ENCODE results near the gene ECHS1.
"Not testable (repeated sequence)": the region's sequence is repeated elsewhere in the genome, so short reads cannot be mapped to it uniquely, and the experiment has no call there.

Gene ECHS1

GRCh38 chr10:133397938-133398337, 24.8 kb upstream of the ECHS1 start:
- no peak for DNase-seq

GRCh38 chr10:133396035-133396624, 23.0 kb upstream of the ECHS1 start:
- DNase-seq = no peak

DNA sequence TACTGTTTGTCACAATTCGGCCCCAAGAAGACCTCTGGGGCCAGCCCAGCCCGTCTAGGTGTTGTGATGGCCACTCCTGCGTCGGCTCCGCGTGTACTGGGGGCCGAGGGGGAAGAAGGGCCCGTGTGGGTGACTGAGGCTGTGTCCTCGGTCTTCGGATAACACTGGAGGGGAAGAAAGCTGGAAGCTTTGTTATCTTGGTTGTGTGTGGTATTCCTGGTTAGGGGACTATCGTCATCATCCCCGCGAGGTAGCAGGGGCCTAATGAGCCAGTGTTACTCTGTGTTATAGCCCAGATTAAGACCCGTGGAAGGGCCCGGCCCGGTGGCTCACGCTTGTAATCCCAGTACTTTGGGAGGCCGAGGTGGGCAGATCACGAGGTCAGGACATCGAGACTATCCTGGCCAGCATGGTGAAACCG, 21.7 kb upstream of the ECHS1 start:
- DNase-seq = no peak

- peak; percentile 85 for DNase-seq
Measured at GRCh38 chr10:133394064-133394663, 21.0 kb upstream of the ECHS1 start, which contains the start of gene MTG1. MTG1 (plus strand) TSS chr10:133394157; CDS start chr10:133394221, 64 bp downstream.

- DNase-seq = no peak
Measured at GRCh38 chr10:133393401-133394063, 20.4 kb upstream of the ECHS1 start.

DNA sequence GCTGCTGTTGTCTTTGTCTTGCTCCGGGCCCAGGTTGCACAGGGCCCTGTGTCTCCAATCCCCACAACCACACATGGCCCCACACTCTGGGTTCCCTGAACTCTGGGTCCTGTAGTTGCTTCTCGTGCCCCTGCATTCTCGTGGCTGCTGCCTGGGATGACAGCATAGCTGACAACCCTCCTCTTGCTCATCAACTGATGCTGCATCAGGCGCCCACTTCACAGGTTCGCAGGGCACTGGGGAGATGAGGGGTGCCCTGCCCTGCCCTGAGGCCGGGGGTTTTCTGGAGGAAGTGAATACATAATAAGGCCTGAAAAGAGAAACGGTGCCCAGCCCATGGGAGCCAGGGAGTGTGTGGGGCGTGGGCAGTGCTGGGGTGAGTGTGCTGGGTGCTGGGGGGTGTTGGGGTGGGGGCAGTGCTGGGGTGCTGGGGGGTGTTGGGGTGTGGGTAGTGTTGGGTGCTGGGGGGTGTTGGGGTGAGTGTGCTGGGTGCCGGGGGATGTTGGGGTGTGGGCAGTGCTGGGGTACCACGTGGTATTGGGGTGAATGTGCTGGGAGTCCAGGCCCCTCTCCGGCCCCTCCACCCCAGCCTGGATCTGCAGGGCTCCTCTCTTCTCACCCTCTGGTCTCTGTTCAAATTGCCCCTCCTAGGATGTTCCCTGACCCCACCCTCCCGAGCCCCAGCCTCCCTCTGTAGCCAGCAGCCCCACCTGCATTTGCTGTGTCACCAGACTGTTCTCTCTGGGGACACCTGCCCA, 18.8 kb upstream of the ECHS1 start:
- DNase-seq = no peak

- DNase-seq = no peak
Measured at GRCh38 chr10:133391249-133391635, 18.1 kb upstream of the ECHS1 start.

GRCh38 chr10:133390597-133391248, 17.6 kb upstream of the ECHS1 start:
- no peak for DNase-seq

DNA sequence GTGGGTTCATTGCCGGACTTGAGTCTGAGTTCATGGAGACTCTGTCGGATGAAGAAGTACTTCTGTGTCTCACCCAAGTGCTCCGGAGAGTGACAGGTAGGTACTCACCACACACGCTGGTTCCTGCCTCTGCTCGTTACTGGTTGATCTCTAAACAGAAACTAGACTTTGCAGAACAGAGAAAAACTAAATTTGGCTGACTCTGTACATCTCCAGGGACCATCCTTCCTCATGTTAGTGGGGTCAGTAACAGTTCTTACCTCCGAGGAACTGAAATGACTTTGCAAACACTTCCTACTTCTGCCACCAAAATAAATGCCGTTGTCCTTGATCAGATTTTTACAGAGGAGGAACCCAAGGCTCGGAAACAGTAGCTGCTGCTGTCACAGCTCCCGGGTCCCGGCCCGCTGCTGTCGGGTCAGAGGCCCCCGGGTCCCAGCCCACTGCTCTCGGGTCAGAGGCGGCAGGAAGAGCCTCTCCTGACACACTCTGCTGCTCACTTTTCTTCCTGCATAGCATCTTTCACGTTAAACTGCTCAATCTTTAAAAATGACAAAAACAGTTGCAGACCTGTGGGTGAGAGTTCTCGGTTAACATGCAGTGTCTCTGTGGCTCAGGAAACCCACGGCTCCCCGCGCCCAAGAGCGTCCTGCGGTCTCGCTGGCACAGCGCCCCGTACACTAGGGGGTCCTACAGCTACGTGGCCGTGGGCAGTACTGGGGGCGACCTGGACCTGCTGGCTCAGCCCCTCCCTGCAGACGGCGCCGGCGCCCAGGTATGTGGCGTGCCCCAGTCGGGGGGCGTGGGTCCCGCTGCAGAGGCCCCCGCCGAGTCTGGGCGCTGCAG, 16.0 kb upstream of the ECHS1 start:
- no peak for DNase-seq

GRCh38 chr10:133388236-133388972, 15.2 kb upstream of the ECHS1 start:
- DNase-seq = no peak

GRCh38 chr10:133386951-133387350, 13.8 kb upstream of the ECHS1 start:
- DNase-seq = not testable (repeated sequence)

GRCh38 chr10:133385214-133385613, 12.1 kb upstream of the ECHS1 start:
- no peak for DNase-seq

GRCh38 chr10:133384071-133384470, 10.9 kb upstream of the ECHS1 start:
- no peak for DNase-seq

DNA sequence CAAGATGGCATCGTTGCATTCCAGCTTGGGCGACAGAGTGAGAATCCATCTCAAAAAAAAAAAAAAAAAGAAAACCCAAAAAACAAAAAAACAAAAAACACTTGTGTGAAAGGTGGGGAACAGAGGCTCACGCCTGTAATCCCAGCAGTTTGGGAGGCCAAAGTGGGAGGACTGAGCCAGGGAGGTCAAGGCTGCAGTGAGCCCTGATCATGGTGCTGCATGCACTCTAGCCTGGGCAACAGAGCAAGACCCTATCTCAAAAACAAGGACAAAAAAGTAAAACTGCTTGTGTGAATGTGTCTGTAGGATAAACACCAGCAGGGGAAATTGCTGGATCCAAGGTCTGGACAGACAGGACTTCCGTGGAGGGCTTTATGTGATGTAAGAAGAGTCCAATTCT, 10.4 kb upstream of the ECHS1 start:
- no peak for DNase-seq

DNA sequence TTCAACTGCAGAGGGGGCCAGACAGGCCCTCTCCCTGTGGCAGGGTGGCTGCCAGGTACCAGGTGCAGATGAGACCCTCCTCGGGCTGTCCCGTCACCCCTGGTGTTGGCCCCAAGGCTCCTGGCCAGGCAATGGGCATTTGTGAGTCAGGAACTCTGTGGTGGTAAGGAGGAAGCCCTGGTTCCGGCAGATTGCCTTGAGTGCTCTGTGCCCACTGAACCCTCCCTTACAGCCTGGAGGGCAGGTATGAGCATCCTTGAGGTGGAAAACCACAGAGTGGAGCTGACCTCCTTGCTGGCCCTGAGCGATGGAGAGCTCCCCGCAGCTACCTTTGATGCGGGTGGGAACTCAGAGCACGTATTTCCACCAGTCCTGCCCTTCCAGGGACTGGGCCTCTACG, 7.9 kb upstream of the ECHS1 start:
- DNase-seq = no peak

GRCh38 chr10:133379801-133380666, 6.9 kb upstream of the ECHS1 start:
- DNase-seq = no peak

GRCh38 chr10:133379152-133379800, 6.1 kb upstream of the ECHS1 start, which contains the start of gene PAOX:
PAOX (plus strand) TSS chr10:133379262; CDS start chr10:133379317, 55 bp downstream.
- peak; percentile 8 for DNase-seq

- no peak for DNase-seq
Measured at GRCh38 chr10:133378251-133379096, 5.3 kb upstream of the ECHS1 start.

DNA sequence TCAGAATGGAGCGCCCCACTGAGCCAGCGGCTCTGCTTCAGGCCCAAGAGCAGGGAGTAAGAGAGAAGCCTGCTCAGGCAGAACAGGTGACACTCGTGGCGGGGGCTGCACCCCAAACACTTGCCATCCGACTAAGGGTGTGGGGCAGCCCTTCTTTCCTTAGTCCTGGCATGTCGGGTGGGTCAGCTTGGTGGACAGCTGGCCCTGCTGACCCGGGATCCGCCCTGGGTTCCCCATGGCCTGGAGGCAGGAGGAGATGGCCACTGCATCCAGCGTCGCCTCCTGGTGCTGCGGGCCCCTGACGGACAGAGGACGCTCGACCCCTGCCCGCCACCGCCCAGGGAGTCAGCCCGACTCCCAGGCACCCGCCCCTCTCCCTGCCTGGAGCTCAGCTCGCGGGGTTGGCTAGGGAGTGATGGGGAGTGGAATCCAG, 4.7 kb upstream of the ECHS1 start:
- no peak for DNase-seq

Data from NCI-H774 (cell line).